Panc1 (cell line): ENCODE measurements around the gene HMGXB4. TPM values are rescaled to one million over a fixed set of nuclear protein-coding genes. Genes with fewer than 3 reads are reported as not detected.

Experiments
- ATAC-seq: fragments of 200-7000 bp; cut with Tn5 transposase; 2 replicates; pipeline ENCODE4 v1.9.1; 2020; ENCODE audit warnings: mild to moderate bottlenecking, moderate library complexity
- BruUV-seq: library from RNA; stranded (reverse); fragments of 400-500 nt; replicated peaks from 2 replicates; lab custom pipeline; 2021; lab: Mats Ljungman, UMichigan
- CTCF ChIA-PET: fragments of 300-600 bp; sonication (Branson Sonifier 250); formaldehyde crosslinking; loops from one replicate; lab custom pipeline; 2022; ENCODE audit warnings: antibody characterized with exemption; lab: Charles Lee
- POLR2A ChIA-PET: fragments of 300-600 bp; sonication (Branson Sonifier 250); formaldehyde crosslinking; loops from one replicate; lab custom pipeline; 2022; ENCODE audit warnings: antibody characterized with exemption; lab: Charles Lee
- DNase-seq: peaks from one replicate; pipeline ENCODE4 v3.0.0-alpha.2; 2010; ENCODE audit warnings: low read depth, low spot score
- H3K27ac ChIP-seq: 2 replicates; pipeline ENCODE4 v1.5.1; 2011; ENCODE audit warnings: mild to moderate bottlenecking, low read length, inconsistent platforms
- H3K27me3 ChIP-seq: fragments of 200-500 bp; sonication (Bioruptor generic); 2 replicates; pipeline ENCODE4 v1.6.0; 2014; ENCODE audit warnings: low read length, inconsistent platforms; ENCODE audit not compliant: control insufficient read depth, insufficient read depth
- H3K36me3 ChIP-seq: fragments of 200-500 bp; sonication (Bioruptor generic); 2 replicates; pipeline ENCODE4 v1.5.1; 2014; ENCODE audit warnings: inconsistent platforms, mild to moderate bottlenecking, low read length, moderate library complexity; ENCODE audit not compliant: control insufficient read depth, insufficient read depth
- H3K4me1 ChIP-seq: 2 replicates; pipeline ENCODE4 v1.5.1; 2011; ENCODE audit warnings: inconsistent platforms, mild to moderate bottlenecking, low read length, moderate library complexity; ENCODE audit not compliant: control insufficient read depth, insufficient read depth
- H3K4me3 ChIP-seq, 2 experiments: 2 replicates each; pipeline ENCODE4 v1.5.1; 2011 to 2012; ENCODE audit warnings: low read depth in 2 of 2, low read length in 2 of 2, mild to moderate bottlenecking in 2 of 2, inconsistent platforms in 1 of 2, moderate library complexity in 1 of 2
- H3K9me3 ChIP-seq: fragments of 200-500 bp; sonication (Bioruptor generic); 2 replicates; pipeline ENCODE4 v1.5.1; 2014; ENCODE audit warnings: low read depth, mild to moderate bottlenecking, inconsistent platforms, low read length, moderate library complexity; ENCODE audit not compliant: control insufficient read depth, insufficient read depth
- CTCF ChIP-seq: fragments of 450-650 bp; IDR thresholded peaks from 2 replicates; pipeline ENCODE4 v1.5.1; 2017; ENCODE audit warnings: mild to moderate bottlenecking
- POLR2AphosphoS5 ChIP-seq: IDR thresholded peaks from 2 replicates; pipeline ENCODE4 v1.6.1; 2012; ENCODE audit warnings: mild to moderate bottlenecking, low read depth, low read length, moderate library complexity
- REST ChIP-seq, 2 experiments: IDR thresholded peaks; 2 replicates each; pipeline ENCODE4 v1.6.1; 2011 to 2012; ENCODE audit warnings: low read depth in 2 of 2, control low read depth in 1 of 2, low read length in 1 of 2, mild to moderate bottlenecking in 1 of 2, moderate library complexity in 1 of 2; ENCODE audit not compliant: insufficient read depth in 1 of 2
- SIN3A ChIP-seq: IDR thresholded peaks from 2 replicates; pipeline ENCODE4 v1.6.1; 2012; ENCODE audit warnings: low read depth, mild to moderate bottlenecking, low read length, moderate library complexity, borderline replicate concordance; ENCODE audit not compliant: insufficient read depth
- TCF7L2 ChIP-seq: IDR thresholded peaks from 2 replicates; pipeline ENCODE4 v1.6.1; 2011; ENCODE audit warnings: mild to moderate bottlenecking, low read depth, low read length, inconsistent platforms
- in situ Hi-C: cut with HindIII; loops from 2 replicates; pipeline ENCODE4 v1.10.0; 2016; ENCODE audit warnings: low sequenced_read_pairs, low pct_unique_long_range_greater_than_20kb
- intact Hi-C: fragments of 100-400 bp; cut with micrococcal nuclease; formaldehyde crosslinking; loops from one replicate; pipeline ENCODE4 v1.10.0; 2022; ENCODE audit not compliant: unreplicated experiment
- total RNA-seq: library from RNA; stranded (reverse); gene quantifications from one replicate; pipeline ENCODE4 v1.2.1, GENCODE V29; 2021; ENCODE audit not compliant: unreplicated experiment

Gene HMGXB4
- total RNA-seq, 1 experiment from 2014 or later, result 23.7 TPM

GRCh38 chr22:35253946-35254345, 3.3 kb upstream of the HMGXB4 start:
- in situ Hi-C loops, result no loop called here
- BruUV-seq, result no TSS peak
- ATAC-seq (no peak), DNase-seq (no peak)
- no peak for TF ChIP-seq POLR2AphosphoS5
- Histone ChIP-seq H3K4me1 (peaks cover 6% of the 10 kb centered on the region; the same call in 1 of the 2 replicates), H3K27me3 (no peaks in the 10 kb centered on the region), H3K4me3 (no peak overlapping the region), H3K36me3 (no peaks in the 10 kb centered on the region; the same call in 1 of the 2 replicates), H3K9me3 (no peaks in the 10 kb centered on the region), H3K27ac (no peak overlapping the region)
- ChIA-PET POLR2A (no interaction called here), CTCF (no interaction called here)
- intact Hi-C loops, result no loop called here

- H3K4me1 ChIP-seq, result peaks cover 11% of the 10 kb centered on the region; the same call in 1 of the 2 replicates
- H3K4me3 ChIP-seq, result peak overlapping the region; percentile 74 to 90
- H3K36me3 ChIP-seq, result peaks cover 3% of the 10 kb centered on the region; the same call in 1 of the 2 replicates
- ChIA-PET CTCF (no interaction called here), POLR2A (no interaction called here)
- DNase-seq, result peak; percentile 30
- peak overlapping the region; percentile 90 for H3K27ac ChIP-seq
- peak; percentile 52 for ATAC-seq
- in situ Hi-C loops, result no loop called here
- TF ChIP-seq TCF7L2, result no peak
- TF ChIP-seq CTCF, result no peak
- no peak for TF ChIP-seq SIN3A
- TF ChIP-seq REST (IDR thresholded peaks at IDR 0.05; ENCODE audit: insufficient read depth in 1 of 2, low read depth in 2 of 2, low read length in 1 of 2), result no peak
- no peak for TF ChIP-seq POLR2AphosphoS5
- BruUV-seq, result no TSS peak
- intact Hi-C loops, result no loop called here
- no peaks in the 10 kb centered on the region for H3K27me3 ChIP-seq
- no peaks in the 10 kb centered on the region for H3K9me3 ChIP-seq
Observed at GRCh38 chr22:35257002-35257320, 332 bp upstream of the HMGXB4 start.

GRCh38 chr22:35258191-35258988, 1.1 kb downstream of the HMGXB4 start:
- TSS peak; percentile 72 for BruUV-seq

More at GRCh38 chr22:35258191-35258988, 1.1 kb downstream of the HMGXB4 start:
- no peak for DNase-seq
- in situ Hi-C loops (no loop called here), intact Hi-C loops (no loop called here)
- Histone ChIP-seq H3K27ac (peak overlapping the region; percentile 90), H3K4me3 (peak overlapping the region; percentile 74 to 90), H3K27me3 (no peaks in the 10 kb centered on the region), H3K4me1 (peaks cover 11% of the 10 kb centered on the region; the same call in 1 of the 2 replicates), H3K9me3 (no peaks in the 10 kb centered on the region), H3K36me3 (peaks cover 9% of the 10 kb centered on the region)
- TF ChIP-seq POLR2AphosphoS5 (no peak), SIN3A (no peak)
- peak; percentile 33; the same call in 1 of the 2 replicates for ATAC-seq
- ChIA-PET POLR2A (no interaction called here), CTCF (interaction anchor here (0.6 kb wide), 1 partner anchor 239 kb away, joined by 3 read pairs; no protein-coding TSS in a partner anchor)
